ENCODE measurements around the gene VIT. TPM values are rescaled to one million over a fixed set of nuclear protein-coding genes. Genes with fewer than 3 reads are reported as not detected.

The VIT gene, protein sequence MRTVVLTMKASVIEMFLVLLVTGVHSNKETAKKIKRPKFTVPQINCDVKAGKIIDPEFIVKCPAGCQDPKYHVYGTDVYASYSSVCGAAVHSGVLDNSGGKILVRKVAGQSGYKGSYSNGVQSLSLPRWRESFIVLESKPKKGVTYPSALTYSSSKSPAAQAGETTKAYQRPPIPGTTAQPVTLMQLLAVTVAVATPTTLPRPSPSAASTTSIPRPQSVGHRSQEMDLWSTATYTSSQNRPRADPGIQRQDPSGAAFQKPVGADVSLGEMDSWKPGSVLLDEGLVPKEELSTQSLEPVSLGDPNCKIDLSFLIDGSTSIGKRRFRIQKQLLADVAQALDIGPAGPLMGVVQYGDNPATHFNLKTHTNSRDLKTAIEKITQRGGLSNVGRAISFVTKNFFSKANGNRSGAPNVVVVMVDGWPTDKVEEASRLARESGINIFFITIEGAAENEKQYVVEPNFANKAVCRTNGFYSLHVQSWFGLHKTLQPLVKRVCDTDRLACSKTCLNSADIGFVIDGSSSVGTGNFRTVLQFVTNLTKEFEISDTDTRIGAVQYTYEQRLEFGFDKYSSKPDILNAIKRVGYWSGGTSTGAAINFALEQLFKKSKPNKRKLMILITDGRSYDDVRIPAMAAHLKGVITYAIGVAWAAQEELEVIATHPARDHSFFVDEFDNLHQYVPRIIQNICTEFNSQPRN
- 0.23 TPM for total RNA-seq

DNA sequence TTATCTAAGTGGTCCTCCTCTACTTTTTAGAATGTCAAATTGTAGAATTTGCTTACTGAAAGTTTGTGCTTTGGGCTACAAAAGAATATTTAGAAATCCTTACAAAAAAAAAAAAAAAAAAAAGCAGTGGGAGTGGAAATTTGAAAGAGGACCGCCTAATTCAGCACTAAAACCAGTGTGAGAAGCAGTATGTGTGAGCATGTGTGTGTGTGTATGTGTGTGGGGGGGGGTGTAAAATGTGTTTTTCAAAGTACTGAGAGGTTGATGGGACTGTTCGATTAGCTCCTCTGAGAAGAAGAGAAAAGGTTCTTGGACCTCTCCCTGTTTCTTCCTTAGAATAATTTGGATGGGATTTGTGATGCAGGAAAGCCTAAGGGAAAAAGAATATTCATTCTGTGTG, at the start of gene VIT:
VIT (plus strand) TSS at position 175 of the 400 bp plus-strand sequence. CDS start 19,664 bp downstream, outside the sequence.

Other genes with a start within 250 kb of the VIT start
- 57.0 TPM for gene FEZ2, start 98.5 kb upstream of the VIT start, total RNA-seq